ENCODE measurements around the gene DPH2.

DPH2 gene

GRCh38 chr1:43984855-43985254, 15.0 kb downstream of the DPH2 start:
- no peak for DNase-seq

- DNase-seq: no peak
Observed at GRCh38 chr1:43985984-43986595, 16.3 kb downstream of the DPH2 start.

- no peak for DNase-seq
Observed at GRCh38 chr1:43986712-43987111, 16.9 kb downstream of the DPH2 start.

- DNase-seq: no peak
Observed at GRCh38 chr1:43987159-43987902, 17.5 kb downstream of the DPH2 start.

- peak in 1 of 2 experiments; percentile 28 for DNase-seq
Observed at GRCh38 chr1:43990271-43991199, 20.7 kb downstream of the DPH2 start.

- DNase-seq: no peak
Observed at GRCh38 chr1:43991200-43991475, 21.3 kb downstream of the DPH2 start.

GRCh38 chr1:43991476-43992231, 21.8 kb downstream of the DPH2 start, which contains the start of gene CCDC24:
TSS of gene CCDC24 (plus strand) at chr1:43991599. CDS start at chr1:43991879, 280 bp downstream.
- DNase-seq: peak; percentile 48 to 69

- DNase-seq: no peak
Observed at GRCh38 chr1:43992232-43992995, 22.6 kb downstream of the DPH2 start.

- DNase-seq: no peak
Observed at GRCh38 chr1:43993206-43993914, 23.6 kb downstream of the DPH2 start.

- DNase-seq: no peak
Observed at GRCh38 chr1:43994071-43994470, 24.3 kb downstream of the DPH2 start.

- DNase-seq: peak; percentile 38
Observed at GRCh38 chr1:43994794-43995790, 25.3 kb downstream of the DPH2 start.

GRCh38 chr1:43995984-43996732, 26.3 kb downstream of the DPH2 start:
- DNase-seq: no peak

GRCh38 chr1:43996733-43997115, 26.9 kb downstream of the DPH2 start:
- no peak for DNase-seq

GRCh38 chr1:43997295-43997999, 27.6 kb downstream of the DPH2 start:
- no peak for DNase-seq

- DNase-seq: no peak
Observed at GRCh38 chr1:43998000-43998378, 28.2 kb downstream of the DPH2 start.

- no peak for DNase-seq
Observed at GRCh38 chr1:43999455-43999854, 29.6 kb downstream of the DPH2 start.

- no peak for DNase-seq
Observed at GRCh38 chr1:44000122-44000665, 30.4 kb downstream of the DPH2 start.

- no peak for DNase-seq
Observed at GRCh38 chr1:44002165-44002564, 32.4 kb downstream of the DPH2 start.
